HepG2 (cell line): Measurements from ENCODE around the gene RNF213. TPM values are rescaled to one million over a fixed set of nuclear protein-coding genes. Genes with fewer than 3 reads are reported as not detected.
A peak's percentile ranks its signal among the peaks of the same experiment; 100 is the strongest.

Experiments
- ATF7 ChIP-seq, 2 experiments: fragments of 450-650 bp in 1 of 2; sonication (generic) in 1 of 2; formaldehyde crosslinking in 1 of 2; IDR thresholded peaks; 2 replicates each; pipeline versions ENCODE4 v1.4.0 to v1.6.1; 2016 to 2020; ENCODE audit warnings: antibody characterized with exemption in 1 of 2, mild to moderate bottlenecking in 1 of 2, missing genetic modification reagents in 1 of 2
- EP300 ChIP-seq, 3 experiments: sonication (generic) in 1 of 3; formaldehyde crosslinking in 1 of 3; IDR thresholded peaks; 2 replicates each; pipeline versions ENCODE4 v1.5.1 to v1.6.1; 2011 to 2020; ENCODE audit warnings: low read depth in 2 of 3, low read length in 2 of 3, borderline replicate concordance in 1 of 3, improper control_type of control experiment in 1 of 3, mild to moderate bottlenecking in 1 of 3, missing genetic modification reagents in 1 of 3, moderate library complexity in 1 of 3
- HDAC6 ChIP-seq: fragments of 200-600 bp; sonication (generic); IDR thresholded peaks from 2 replicates; pipeline ENCODE4 v1.7.0; 2017; ENCODE audit warnings: mild to moderate bottlenecking, antibody characterized with exemption, low read length, low read depth
- IRX3 ChIP-seq: sonication (generic); formaldehyde crosslinking; IDR thresholded peaks from 2 replicates; pipeline ENCODE4 v1.8.1; 2023; ENCODE audit warnings: mild to moderate bottlenecking, low read depth, missing genetic modification reagents, borderline replicate concordance
- KLF12 ChIP-seq: sonication (generic); formaldehyde crosslinking; IDR thresholded peaks from 2 replicates; pipeline ENCODE4 v1.4.0; 2020; ENCODE audit warnings: missing genetic modification reagents, borderline replicate concordance
- TP53 ChIP-seq: sonication (generic); formaldehyde crosslinking; conservative IDR thresholded peaks from 2 replicates; pipeline ENCODE4 v1.4.0; 2020; ENCODE audit warnings: missing genetic modification reagents
- TRIM24 ChIP-seq: sonication (generic); formaldehyde crosslinking; IDR thresholded peaks from 2 replicates; pipeline ENCODE4 v1.8.0; 2022; ENCODE audit warnings: mild to moderate bottlenecking, missing genetic modification reagents
- ZNF282 ChIP-seq: fragments of 450-650 bp; IDR thresholded peaks from 2 replicates; pipeline ENCODE4 v1.6.1; 2018; ENCODE audit not compliant: partially characterized antibody
- ZNF569 ChIP-seq: sonication (generic); formaldehyde crosslinking; IDR thresholded peaks from 2 replicates; pipeline ENCODE4 v1.5.0; 2020; ENCODE audit warnings: mild to moderate bottlenecking, missing genetic modification reagents, moderate library complexity, borderline replicate concordance
- ZNF616 ChIP-seq: sonication (generic); formaldehyde crosslinking; IDR thresholded peaks from 2 replicates; pipeline ENCODE4 v1.5.0; 2020; ENCODE audit warnings: low read depth, mild to moderate bottlenecking, missing genetic modification reagents
- ZNF724P ChIP-seq: sonication (generic); formaldehyde crosslinking; IDR thresholded peaks from 2 replicates; pipeline ENCODE4 v1.8.0; 2022; ENCODE audit warnings: missing genetic modification reagents, borderline replicate concordance
- ZSCAN5A ChIP-seq: sonication (generic); formaldehyde crosslinking; IDR thresholded peaks from 2 replicates; pipeline ENCODE4 v1.8.0; 2022; ENCODE audit warnings: mild to moderate bottlenecking, missing genetic modification reagents, borderline replicate concordance
- polyA plus RNA-seq, 8 experiments: library from polyadenylated mRNA; depleted of rRNA in 3 of 8; stranded (reverse) in 7 of 8; unstranded in 1 of 8; fragments of >200 nt; fragmentation: Illumina TruSeq in 4 of 8; extraction: Trizol in 4 of 8; gene quantifications; 2 replicates each; pipeline versions ENCODE4 v1.2.1 to v1.2.3, GENCODE V29; 2011 to 2016; ENCODE audit warnings: low read depth in 4 of 8, missing spikeins in 1 of 8, mixed read lengths in 1 of 8; ENCODE audit not compliant: insufficient read depth in 1 of 8
- total RNA-seq, 5 experiments: library from RNA; depleted of rRNA; stranded (reverse); fragments of >200 nt; fragmentation: Illumina TruSeq; extraction: Trizol; gene quantifications; 2 replicates each; pipeline ENCODE4 v1.2.3, GENCODE V29; 2016; ENCODE audit warnings: low read depth in 1 of 5
- TF ChIP-seq, protein P1 (sequence below), 2 experiments: IDR thresholded peaks; 2 replicates each; pipeline ENCODE4 v1.6.1; 2011 to 2012; ENCODE audit warnings: low read length in 2 of 2, borderline replicate concordance in 1 of 2, low read depth in 1 of 2, mild to moderate bottlenecking in 1 of 2, moderate library complexity in 1 of 2
- TF ChIP-seq, protein P2 (sequence below): sonication (generic); formaldehyde crosslinking; IDR thresholded peaks from 2 replicates; pipeline ENCODE4 v1.9.0; 2022; ENCODE audit warnings: missing genetic modification reagents, mild to moderate bottlenecking, borderline replicate concordance
- TF ChIP-seq, protein P3 (sequence below): sonication (generic); formaldehyde crosslinking; IDR thresholded peaks from 2 replicates; pipeline ENCODE4 v1.4.0; 2020; ENCODE audit warnings: low read depth, mild to moderate bottlenecking, missing genetic modification reagents

The RNF213 gene
- total and polyA plus RNA-seq, 2 of the 13 experiments (the other 11 are each of a cell fraction or from before 2014, with no cell fraction given): 38.6 to 38.7 TPM

- TF ChIP-seq, protein P1, sequence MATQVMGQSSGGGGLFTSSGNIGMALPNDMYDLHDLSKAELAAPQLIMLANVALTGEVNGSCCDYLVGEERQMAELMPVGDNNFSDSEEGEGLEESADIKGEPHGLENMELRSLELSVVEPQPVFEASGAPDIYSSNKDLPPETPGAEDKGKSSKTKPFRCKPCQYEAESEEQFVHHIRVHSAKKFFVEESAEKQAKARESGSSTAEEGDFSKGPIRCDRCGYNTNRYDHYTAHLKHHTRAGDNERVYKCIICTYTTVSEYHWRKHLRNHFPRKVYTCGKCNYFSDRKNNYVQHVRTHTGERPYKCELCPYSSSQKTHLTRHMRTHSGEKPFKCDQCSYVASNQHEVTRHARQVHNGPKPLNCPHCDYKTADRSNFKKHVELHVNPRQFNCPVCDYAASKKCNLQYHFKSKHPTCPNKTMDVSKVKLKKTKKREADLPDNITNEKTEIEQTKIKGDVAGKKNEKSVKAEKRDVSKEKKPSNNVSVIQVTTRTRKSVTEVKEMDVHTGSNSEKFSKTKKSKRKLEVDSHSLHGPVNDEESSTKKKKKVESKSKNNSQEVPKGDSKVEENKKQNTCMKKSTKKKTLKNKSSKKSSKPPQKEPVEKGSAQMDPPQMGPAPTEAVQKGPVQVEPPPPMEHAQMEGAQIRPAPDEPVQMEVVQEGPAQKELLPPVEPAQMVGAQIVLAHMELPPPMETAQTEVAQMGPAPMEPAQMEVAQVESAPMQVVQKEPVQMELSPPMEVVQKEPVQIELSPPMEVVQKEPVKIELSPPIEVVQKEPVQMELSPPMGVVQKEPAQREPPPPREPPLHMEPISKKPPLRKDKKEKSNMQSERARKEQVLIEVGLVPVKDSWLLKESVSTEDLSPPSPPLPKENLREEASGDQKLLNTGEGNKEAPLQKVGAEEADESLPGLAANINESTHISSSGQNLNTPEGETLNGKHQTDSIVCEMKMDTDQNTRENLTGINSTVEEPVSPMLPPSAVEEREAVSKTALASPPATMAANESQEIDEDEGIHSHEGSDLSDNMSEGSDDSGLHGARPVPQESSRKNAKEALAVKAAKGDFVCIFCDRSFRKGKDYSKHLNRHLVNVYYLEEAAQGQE (IDR thresholded peaks at IDR 0.05; ENCODE audit: borderline replicate concordance in 1 of 2, low read depth in 1 of 2, low read length in 2 of 2): no peak
- TF ChIP-seq ZNF569 (CRISPR knock-in tag) (no peak), ZNF616 (CRISPR knock-in tag) (no peak), ATF7 (IDR thresholded peaks at IDR 0.05) (no peak), ATF7 (CRISPR knock-in tag; IDR thresholded peaks at IDR 0.05) (no peak), ZNF282 (no peak), ZSCAN5A (CRISPR knock-in tag) (peak; percentile 40; the same call in 1 of the 2 replicates), TRIM24 (CRISPR knock-in tag) (no peak), TP53 (no peak), EP300 (IDR thresholded peaks at IDR 0.05; ENCODE audit: low read depth in 2 of 2, low read length in 2 of 2) (no peak), EP300 (CRISPR knock-in tag; IDR thresholded peaks at IDR 0.05; ENCODE audit: borderline replicate concordance) (no peak), KLF12 (CRISPR knock-in tag) (no peak), IRX3 (CRISPR knock-in tag) (no peak), ZNF724P (CRISPR knock-in tag) (no peak), HDAC6 (no peak)
- TF ChIP-seq, protein P2, sequence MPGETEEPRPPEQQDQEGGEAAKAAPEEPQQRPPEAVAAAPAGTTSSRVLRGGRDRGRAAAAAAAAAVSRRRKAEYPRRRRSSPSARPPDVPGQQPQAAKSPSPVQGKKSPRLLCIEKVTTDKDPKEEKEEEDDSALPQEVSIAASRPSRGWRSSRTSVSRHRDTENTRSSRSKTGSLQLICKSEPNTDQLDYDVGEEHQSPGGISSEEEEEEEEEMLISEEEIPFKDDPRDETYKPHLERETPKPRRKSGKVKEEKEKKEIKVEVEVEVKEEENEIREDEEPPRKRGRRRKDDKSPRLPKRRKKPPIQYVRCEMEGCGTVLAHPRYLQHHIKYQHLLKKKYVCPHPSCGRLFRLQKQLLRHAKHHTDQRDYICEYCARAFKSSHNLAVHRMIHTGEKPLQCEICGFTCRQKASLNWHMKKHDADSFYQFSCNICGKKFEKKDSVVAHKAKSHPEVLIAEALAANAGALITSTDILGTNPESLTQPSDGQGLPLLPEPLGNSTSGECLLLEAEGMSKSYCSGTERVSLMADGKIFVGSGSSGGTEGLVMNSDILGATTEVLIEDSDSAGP: peak; percentile 81; the same call in 1 of the 2 replicates
- TF ChIP-seq, protein P3, sequence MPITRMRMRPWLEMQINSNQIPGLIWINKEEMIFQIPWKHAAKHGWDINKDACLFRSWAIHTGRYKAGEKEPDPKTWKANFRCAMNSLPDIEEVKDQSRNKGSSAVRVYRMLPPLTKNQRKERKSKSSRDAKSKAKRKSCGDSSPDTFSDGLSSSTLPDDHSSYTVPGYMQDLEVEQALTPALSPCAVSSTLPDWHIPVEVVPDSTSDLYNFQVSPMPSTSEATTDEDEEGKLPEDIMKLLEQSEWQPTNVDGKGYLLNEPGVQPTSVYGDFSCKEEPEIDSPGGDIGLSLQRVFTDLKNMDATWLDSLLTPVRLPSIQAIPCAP (CRISPR knock-in tag): no peak
These were observed 166.1 kb downstream of the RNF213 start (continued) for GRCh38 chr17:80426671-80427326.
